SU-DHL-6 (cell line): ENCODE measurements around the gene SMURF1.

ENCODE experiments used
- H2AFZ ChIP-seq: fragments of 200-600 bp; sonication (generic); 2 replicates; pipeline ENCODE4 v1.6.1; 2014; ENCODE audit warnings: low read depth, mild to moderate bottlenecking, moderate library complexity, mixed read lengths, antibody characterized with exemption, low read length; ENCODE audit not compliant: severe bottlenecking
- H3F3A ChIP-seq: fragments of 200-600 bp; shearing (Covaris generic); 2 replicates; pipeline ENCODE4 v1.6.0; 2016; ENCODE audit warnings: antibody characterized with exemption, mild to moderate bottlenecking; ENCODE audit not compliant: insufficient read depth
- H3K27ac ChIP-seq: fragments of 200-600 bp; sonication (generic); 2 replicates; pipeline ENCODE4 v1.5.1; 2016; ENCODE audit warnings: low read depth, mild to moderate bottlenecking, low read length, moderate library complexity, mixed read lengths
- H3K27me3 ChIP-seq: fragments of 200-600 bp; sonication (generic), shearing (Covaris generic); 2 replicates; pipeline ENCODE4 v1.6.0; 2014; ENCODE audit warnings: mild to moderate bottlenecking, low read length
- H3K36me3 ChIP-seq: fragments of 200-600 bp; sonication (generic); 2 replicates; pipeline ENCODE4 v1.6.1; 2014; ENCODE audit warnings: mild to moderate bottlenecking, low read length, mixed read lengths
- H3K4me2 ChIP-seq: fragments of 300-600, 200-600 bp; shearing (Covaris generic), sonication (generic); 2 replicates; pipeline ENCODE4 v1.6.0; 2014; ENCODE audit warnings: low read length, low read depth, mild to moderate bottlenecking; ENCODE audit not compliant: poor library complexity, severe bottlenecking
- H3K4me3 ChIP-seq: fragments of 200-600 bp; sonication (generic); 2 replicates; pipeline ENCODE4 v1.5.1; 2014; ENCODE audit warnings: antibody characterized with exemption, low read length, mild to moderate bottlenecking, mixed read lengths; ENCODE audit not compliant: insufficient read depth, poor library complexity, severe bottlenecking
- H3K79me2 ChIP-seq: fragments of 200-600 bp; sonication (generic); 2 replicates; pipeline ENCODE4 v1.6.1; 2014; ENCODE audit warnings: mild to moderate bottlenecking, low read length, moderate library complexity; ENCODE audit not compliant: insufficient read depth
- H3K9ac ChIP-seq: fragments of 200-600 bp; sonication (generic); 2 replicates; pipeline ENCODE4 v1.7.0; 2014; ENCODE audit warnings: mild to moderate bottlenecking, low read length
- H3K9me2 ChIP-seq: fragments of 200-600 bp; sonication (generic); replicated peaks from 2 replicates; pipeline ENCODE4 v1.6.1; 2014; ENCODE audit warnings: low read length; ENCODE audit not compliant: insufficient read depth
- H3K9me3 ChIP-seq: fragments of 200-600 bp; sonication (generic); 2 replicates; pipeline ENCODE4 v1.6.1; 2014; ENCODE audit warnings: low read length, mixed read lengths; ENCODE audit not compliant: insufficient read depth
- H4K20me1 ChIP-seq: fragments of 200-600 bp; sonication (generic); 2 replicates; pipeline ENCODE4 v1.6.1; 2014; ENCODE audit warnings: low read depth, mild to moderate bottlenecking, antibody characterized with exemption, low read length, moderate library complexity, mixed read lengths
- CTCF ChIP-seq: fragments of 200-600 bp; sonication (generic); IDR thresholded peaks from one replicate; pipeline ENCODE4 v1.5.1; 2017; ENCODE audit warnings: antibody characterized with exemption, mild to moderate bottlenecking, low read length, moderate library complexity; ENCODE audit not compliant: insufficient read depth, poor library complexity, severe bottlenecking
- EZH2phosphoT487 ChIP-seq: fragments of 200-600 bp; sonication (generic), shearing (Covaris generic); conservative IDR thresholded peaks from 2 replicates; pipeline ENCODE4 v1.6.1; 2018; ENCODE audit warnings: mild to moderate bottlenecking, antibody characterized with exemption, low read length, moderate library complexity, mixed read lengths

Gene SMURF1

GRCh38 chr7:99020413-99020715 lies 123.5 kb downstream of the SMURF1 start:
- no peak overlapping the region for H3K27ac ChIP-seq
- H3K27me3 ChIP-seq, result no peaks in the 10 kb centered on the region
- H4K20me1 ChIP-seq, result peaks cover 11% of the 10 kb centered on the region; the same call in 1 of the 2 replicates
- no peak overlapping the region for H3K4me3 ChIP-seq
- H3K36me3 ChIP-seq, result peaks cover 9% of the 10 kb centered on the region; the same call in 1 of the 2 replicates
- no peaks in the 10 kb centered on the region for H3K79me2 ChIP-seq
- TF ChIP-seq EZH2phosphoT487, result no peak
- TF ChIP-seq CTCF, result no peak
- no peak overlapping the region for H3K4me2 ChIP-seq
- H3F3A ChIP-seq, result peaks cover 13% of the 10 kb centered on the region; the same call in 1 of the 2 replicates
- H3K9ac ChIP-seq, result no peak overlapping the region
- no peaks in the 10 kb centered on the region for H3K9me2 ChIP-seq
- no peak overlapping the region for H2AFZ ChIP-seq
- no peaks in the 10 kb centered on the region for H3K9me3 ChIP-seq

GRCh38 chr7:99019523-99020412 lies 124.1 kb downstream of the SMURF1 start:
- no peak overlapping the region for H2AFZ ChIP-seq
- H3K4me3 ChIP-seq, result no peak overlapping the region
- H3K36me3 ChIP-seq, result peaks cover 9% of the 10 kb centered on the region; the same call in 1 of the 2 replicates
- no peak overlapping the region for H3K9ac ChIP-seq
- no peaks in the 10 kb centered on the region for H3K9me2 ChIP-seq
- H3K9me3 ChIP-seq, result no peaks in the 10 kb centered on the region
- no peaks in the 10 kb centered on the region for H3K27me3 ChIP-seq
- peaks cover 11% of the 10 kb centered on the region; the same call in 1 of the 2 replicates for H4K20me1 ChIP-seq
- H3K4me2 ChIP-seq, result no peak overlapping the region
- TF ChIP-seq EZH2phosphoT487 (no peak), CTCF (no peak)
- H3K79me2 ChIP-seq, result no peaks in the 10 kb centered on the region
- H3F3A ChIP-seq, result peaks cover 13% of the 10 kb centered on the region; the same call in 1 of the 2 replicates
- H3K27ac ChIP-seq, result no peak overlapping the region

GRCh38 chr7:99016196-99016595 lies 127.7 kb downstream of the SMURF1 start:
- no peaks in the 10 kb centered on the region for H3K27me3 ChIP-seq
- H3K9ac ChIP-seq, result no peak overlapping the region
- no peaks in the 10 kb centered on the region for H3K79me2 ChIP-seq
- peaks cover 4% of the 10 kb centered on the region; the same call in 1 of the 2 replicates for H3F3A ChIP-seq
- no peak overlapping the region for H3K4me2 ChIP-seq
- H3K9me2 ChIP-seq, result no peaks in the 10 kb centered on the region
- 0 out of 2 replicates have a peak, but pooled peaks cover 2% of the 10 kb centered on the region for H4K20me1 ChIP-seq
- no peak overlapping the region for H2AFZ ChIP-seq
- H3K27ac ChIP-seq, result no peak overlapping the region
- H3K4me3 ChIP-seq, result no peak overlapping the region
- TF ChIP-seq EZH2phosphoT487 (no peak), CTCF (no peak)
- no peaks in the 10 kb centered on the region for H3K9me3 ChIP-seq
- H3K36me3 ChIP-seq, result peaks cover 4% of the 10 kb centered on the region; the same call in 1 of the 2 replicates
